T-helper 1 cell (primary cell): Measurements from ENCODE around the gene LDLRAP1.

ENCODE experiments used
- DNase-seq, 5 donors: peaks; one replicate each; pipeline ENCODE4 v3.0.0-alpha.2; 2012 to 2020

LDLRAP1 gene

DNA sequence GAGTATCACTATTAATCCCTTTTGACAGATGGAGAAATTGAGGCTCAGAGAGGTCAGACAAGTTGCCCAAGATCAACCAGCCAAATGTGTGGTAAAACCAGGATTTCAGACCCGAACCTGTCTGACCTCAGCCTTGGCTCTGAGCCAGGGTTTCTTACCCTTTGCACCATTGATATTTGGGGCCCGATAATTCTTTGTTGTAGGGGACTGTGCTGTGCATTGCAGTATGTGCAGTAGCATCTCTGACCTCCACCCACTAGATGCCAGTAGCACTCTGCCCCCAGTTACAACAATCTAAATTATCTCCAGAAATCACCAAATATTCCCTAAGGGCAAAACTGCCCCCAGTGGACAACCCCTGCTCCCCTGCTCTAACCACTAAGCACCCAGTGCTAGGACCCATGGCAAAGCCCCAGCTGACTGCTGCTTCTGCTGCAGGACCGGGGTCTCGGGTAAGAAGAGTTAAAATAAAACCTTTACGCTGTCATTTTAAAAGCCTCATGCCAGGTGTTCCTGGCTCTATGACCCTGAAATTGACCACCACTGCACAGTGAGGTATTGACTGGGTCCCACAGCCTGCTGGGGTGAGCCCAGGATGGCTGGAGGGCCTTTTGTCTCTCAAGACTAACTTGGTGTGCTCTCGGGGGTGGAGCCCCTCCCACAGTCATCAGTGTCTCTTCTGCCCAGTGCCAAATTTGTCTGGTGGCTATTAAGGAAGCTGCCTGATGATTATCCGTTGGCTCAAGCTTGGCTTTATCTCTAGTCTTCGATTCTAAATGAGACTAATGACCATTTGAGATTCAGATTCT, 67.6 kb downstream of the LDLRAP1 start:
- DNase-seq, result no peak

DNA sequence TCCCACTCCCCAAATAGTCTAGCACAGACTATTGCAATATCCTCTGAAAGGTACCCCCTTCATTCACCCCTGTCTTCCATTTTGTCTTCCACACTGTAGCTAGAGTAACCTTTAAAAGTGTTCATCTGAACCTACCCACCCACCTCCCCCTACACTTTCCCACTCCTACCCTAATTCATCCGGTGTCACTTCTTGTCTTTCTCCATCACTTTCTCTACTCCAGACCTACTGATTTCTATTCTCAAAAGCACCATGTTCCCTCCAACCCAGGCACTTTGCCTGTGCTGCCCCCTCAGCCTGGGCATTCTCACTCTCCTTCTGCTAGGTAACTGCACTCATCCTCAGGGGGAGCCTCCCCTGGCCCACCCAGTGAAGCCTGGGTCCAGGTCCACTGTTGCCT, 68.4 kb downstream of the LDLRAP1 start:
- no peak for DNase-seq

DNA sequence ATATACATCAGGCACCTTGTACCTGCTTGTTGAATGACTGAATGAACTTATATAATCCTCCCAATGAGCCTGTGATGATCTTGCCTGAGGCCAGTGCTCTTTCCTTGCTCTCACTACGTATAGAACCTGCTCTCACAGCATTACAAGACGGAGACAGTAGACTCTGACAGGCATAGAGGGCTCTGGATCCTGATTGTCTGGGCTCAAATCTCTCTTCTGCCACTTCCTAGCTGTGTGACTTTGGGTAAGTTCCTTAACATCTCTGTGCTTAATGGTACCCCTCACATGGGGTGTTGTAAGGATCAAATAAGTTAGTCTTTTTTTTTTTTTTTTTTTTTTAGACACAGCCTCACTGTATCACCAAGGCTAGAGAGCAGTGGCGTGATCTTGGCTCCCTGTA, 69.0 kb downstream of the LDLRAP1 start:
- no peak for DNase-seq

DNA sequence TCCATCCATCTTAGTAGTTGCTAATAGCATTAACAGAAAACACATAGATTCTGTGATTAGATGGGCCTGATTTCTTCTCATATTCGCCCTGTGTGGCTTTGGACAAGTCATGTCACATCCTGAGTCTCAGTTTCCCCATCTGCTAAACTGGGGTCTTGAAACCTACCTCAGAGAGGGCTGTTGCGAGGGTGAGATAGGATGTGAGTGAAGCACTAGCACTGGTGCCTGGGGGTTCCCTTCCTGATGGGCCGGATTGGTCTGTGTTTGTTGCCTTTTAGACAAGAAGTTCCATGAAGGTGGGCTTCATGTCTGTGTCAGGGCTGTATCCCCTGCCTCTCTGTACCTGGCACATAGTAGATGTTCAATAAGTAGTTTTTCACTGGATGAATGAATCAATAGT, 69.7 kb downstream of the LDLRAP1 start:
- no peak for DNase-seq

DNA sequence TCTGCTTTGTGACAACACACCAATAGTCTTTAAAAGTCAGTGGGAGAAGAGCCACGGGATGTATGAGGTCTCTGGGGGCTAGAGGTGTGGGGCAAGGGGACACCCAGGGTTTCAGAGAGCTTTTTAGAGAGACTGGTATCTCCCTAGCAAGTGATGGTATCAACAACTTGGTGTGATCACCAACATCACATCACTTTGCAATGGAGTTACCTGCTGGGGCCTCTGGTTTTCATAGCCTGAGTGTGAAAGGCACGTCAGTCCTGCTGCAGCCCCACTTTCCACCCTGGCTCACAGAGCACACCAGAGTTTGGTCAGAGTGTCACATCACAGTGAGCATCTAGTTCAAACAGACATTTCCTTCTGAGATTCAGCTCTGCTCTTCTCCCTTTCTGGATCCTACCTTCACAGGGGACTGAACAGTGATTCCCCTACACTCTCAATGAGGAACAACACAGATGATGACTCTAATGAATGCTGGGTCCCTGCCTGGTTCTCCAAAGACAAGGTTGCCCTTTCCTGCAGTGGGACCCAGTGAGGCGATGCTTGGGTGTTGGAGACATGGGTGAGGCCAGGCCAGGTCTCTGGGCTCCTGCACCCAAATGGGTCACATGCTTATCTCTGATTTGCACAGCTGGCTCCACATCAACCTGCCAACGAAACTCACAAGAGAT, 71.2 kb downstream of the LDLRAP1 start:
- DNase-seq, result no peak

DNA sequence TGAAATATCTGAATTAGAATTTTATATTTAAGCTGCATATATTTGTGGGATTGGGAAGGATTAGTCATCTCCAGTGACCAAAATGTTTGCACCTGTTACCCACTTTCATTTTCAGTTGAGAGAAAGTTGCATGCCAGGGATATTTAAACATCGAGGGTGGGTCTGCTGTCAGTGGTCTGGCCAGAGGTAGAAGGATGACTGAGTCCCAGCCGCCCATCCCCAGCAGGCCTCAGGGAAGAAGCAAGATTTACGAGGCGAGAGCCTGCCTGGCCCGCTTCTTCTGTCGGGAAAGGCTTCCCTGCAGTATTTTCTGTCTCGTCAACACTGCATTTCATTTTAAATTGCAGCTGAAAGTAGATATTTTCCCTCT, 71.8 kb downstream of the LDLRAP1 start:
- no peak for DNase-seq

DNA sequence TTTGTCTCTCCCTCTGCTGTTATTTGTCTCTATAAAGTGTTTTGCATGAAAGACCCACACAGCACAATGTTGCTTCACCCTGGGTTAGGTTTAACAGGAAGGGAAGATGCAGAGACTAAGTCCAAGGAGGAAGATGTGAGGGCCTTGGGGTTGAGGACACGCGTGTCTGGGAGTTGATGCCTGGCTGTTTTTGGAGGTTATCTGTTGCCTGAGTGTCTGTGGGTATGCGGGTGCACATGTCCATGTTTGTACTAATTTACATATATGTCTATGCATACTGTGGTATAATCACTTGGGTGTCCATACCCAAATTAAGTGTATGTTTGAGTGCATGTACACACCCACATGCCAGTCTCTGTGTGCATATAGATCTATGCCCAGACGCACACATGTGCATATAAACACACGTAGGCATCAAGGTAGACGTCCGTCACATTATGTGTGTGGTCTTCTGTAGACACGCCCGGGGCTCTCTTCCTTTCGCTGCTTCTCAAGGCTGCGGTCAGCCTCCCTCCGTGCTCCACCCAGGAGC, 72.2 kb downstream of the LDLRAP1 start:
- no peak for DNase-seq

DNA sequence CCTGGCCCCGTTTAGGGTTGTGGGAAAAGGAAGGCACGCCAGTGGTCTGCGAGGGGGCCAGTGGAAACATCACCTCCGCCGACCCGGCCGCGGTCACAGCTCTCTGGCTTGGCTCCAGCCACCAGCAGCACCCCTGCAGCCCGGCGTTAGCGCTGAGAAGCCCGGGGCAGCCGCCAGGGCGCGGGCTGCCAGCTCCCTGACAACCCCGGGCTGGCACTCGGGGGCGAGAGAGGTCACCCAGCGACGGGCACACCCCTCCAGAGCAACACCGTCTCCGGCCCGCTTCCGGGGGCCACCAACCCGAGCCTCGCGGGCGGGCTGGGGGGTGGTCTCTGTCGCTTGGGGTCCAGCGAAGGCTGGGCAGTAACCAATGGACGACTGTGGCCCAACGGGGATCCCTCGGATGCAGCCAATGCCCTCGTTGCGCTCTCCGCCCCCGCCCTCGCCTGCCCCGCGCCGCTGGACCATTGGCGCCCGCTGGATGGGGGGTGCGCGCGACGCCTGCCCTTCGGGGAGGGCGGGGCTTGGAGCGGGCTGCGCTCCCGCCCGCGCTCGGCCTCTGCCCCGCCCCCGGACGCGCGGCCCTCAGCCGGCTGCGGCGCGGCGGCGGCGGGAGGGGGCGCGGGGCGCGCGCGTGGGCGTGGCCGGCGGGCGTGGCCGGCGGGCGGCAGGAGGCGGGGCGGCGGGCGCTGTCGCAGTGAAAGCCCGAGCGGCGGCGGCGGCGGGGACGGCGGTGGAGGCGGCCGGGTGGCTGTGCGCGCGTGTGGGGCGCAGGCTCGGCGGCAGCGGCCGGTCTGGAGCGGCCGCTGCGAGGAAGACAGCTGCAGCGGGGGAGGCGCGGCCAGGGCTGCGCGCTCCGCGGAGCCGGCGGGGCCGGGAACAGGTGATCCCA, 72.9 kb downstream of the LDLRAP1 start, which contains the start of gene MAN1C1:
MAN1C1 (plus strand) TSS at position 697 of the 892 bp plus-strand sequence. CDS start 1,007 bp downstream, outside the sequence.
- DNase-seq, result peak; percentile 67 to 87 (median 75)

DNA sequence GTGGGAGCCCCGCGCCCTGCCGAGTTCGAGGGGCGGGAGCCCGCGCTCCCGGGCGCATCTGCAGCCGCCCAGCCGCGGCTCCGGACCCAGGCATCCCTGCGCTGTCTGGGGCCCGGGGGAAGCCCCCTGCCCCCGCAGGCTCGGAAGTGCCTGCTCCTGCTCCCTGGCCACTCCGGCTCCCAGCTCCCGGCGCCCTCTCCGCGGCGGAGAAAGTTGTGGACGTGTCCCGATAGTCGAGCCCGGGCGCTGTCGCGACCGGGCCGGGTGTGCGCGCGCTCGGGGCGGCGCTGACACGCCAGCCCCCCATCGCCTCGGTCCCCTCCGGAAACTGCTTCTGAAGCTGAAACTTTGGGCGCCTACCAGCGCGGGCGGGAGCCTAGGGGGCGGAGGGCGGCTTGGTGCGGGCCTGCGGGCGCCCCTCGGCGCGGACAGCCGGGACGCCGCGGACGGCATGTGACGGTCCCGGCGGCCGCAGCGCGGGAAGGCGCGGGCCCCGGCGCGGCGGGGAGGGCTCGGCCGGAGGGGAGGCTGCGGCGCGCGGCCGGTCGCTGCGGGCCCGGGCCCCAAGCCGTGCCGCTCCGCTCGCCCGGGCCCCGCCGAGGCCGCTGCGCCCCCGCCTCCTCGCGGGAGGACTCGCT, 73.7 kb downstream of the LDLRAP1 start:
- peak in 2 of 5 donors; percentile 15 to 18 for DNase-seq

DNA sequence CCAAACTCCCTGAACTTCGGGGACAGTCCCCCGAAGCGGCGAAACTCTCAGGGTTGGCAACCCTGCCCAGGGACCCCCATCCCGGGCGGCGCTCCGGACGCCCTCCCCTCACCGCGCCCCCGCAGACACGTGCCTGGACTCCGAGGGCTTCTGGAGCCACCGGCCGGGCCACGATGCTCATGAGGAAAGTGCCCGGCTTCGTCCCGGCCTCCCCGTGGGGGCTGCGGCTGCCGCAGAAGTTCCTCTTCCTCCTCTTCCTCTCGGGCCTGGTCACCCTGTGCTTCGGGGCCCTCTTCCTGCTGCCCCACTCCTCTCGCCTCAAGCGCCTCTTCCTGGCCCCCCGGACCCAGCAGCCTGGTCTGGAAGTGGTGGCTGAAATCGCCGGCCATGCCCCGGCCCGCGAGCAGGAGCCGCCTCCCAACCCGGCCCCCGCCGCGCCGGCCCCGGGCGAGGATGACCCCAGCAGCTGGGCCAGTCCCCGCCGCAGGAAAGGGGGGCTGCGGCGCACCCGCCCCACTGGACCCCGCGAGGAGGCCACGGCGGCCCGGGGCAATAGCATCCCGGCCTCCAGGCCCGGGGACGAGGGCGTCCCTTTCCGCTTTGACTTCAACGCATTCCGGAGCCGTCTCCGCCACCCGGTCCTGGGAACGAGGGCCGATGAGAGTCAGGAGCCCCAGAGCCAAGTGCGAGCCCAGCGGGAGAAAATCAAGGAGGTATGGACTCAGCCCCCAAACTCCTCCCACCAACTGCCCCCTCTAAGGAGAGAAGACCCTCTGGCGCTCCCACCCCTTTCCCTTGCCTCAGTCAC, 74.4 kb downstream of the LDLRAP1 start:
- no peak for DNase-seq

DNA sequence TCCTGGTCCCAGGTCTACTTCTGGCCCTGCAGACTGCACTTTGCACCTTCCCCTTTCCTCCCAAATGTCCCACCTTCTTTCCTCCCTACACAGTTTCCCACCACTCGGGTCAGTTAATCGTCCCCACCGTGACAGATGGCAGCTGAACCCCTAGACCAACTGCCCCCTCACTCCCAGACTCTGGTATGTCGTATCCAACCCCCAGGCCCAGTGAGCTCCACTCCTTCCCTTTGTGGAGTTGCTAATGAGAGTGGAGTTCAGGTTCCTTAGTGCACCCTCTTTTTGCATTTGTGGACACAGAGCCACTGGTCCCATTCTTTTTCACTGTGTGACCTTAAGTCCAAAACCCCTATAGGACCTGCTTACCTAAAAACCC, 75.0 kb downstream of the LDLRAP1 start:
- DNase-seq, result no peak
